22Rv1 (cell line): ENCODE results near the gene APBA2.

ENCODE experiments used
- ZFX ChIP-seq: fragments of 450-650 bp; IDR thresholded peaks from 2 replicates; pipeline ENCODE4 v1.6.1; 2017; ENCODE audit warnings: antibody characterized with exemption, borderline replicate concordance
- TF ChIP-seq, protein P1 (sequence below): fragments of 450-650 bp; IDR thresholded peaks from 2 replicates; pipeline ENCODE4 v1.5.1; 2017; ENCODE audit warnings: mild to moderate bottlenecking

GRCh38 chr15:29044503-29044901 lies 158.7 kb downstream of the APBA2 start:
- TF ChIP-seq, protein P1, sequence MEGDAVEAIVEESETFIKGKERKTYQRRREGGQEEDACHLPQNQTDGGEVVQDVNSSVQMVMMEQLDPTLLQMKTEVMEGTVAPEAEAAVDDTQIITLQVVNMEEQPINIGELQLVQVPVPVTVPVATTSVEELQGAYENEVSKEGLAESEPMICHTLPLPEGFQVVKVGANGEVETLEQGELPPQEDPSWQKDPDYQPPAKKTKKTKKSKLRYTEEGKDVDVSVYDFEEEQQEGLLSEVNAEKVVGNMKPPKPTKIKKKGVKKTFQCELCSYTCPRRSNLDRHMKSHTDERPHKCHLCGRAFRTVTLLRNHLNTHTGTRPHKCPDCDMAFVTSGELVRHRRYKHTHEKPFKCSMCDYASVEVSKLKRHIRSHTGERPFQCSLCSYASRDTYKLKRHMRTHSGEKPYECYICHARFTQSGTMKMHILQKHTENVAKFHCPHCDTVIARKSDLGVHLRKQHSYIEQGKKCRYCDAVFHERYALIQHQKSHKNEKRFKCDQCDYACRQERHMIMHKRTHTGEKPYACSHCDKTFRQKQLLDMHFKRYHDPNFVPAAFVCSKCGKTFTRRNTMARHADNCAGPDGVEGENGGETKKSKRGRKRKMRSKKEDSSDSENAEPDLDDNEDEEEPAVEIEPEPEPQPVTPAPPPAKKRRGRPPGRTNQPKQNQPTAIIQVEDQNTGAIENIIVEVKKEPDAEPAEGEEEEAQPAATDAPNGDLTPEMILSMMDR: no peak
- no peak for TF ChIP-seq ZFX
